Caco-2 (cell line): ENCODE results near the gene TCAF1. TPM values are rescaled to one million over a fixed set of nuclear protein-coding genes. Genes with fewer than 3 reads are reported as not detected.

Experiments
- BruUV-seq: library from RNA; stranded (reverse); fragments of 400-500 nt; replicated peaks from 2 replicates; lab custom pipeline; 2021; lab: Mats Ljungman, UMichigan
- CTCF ChIA-PET: fragments of 300-600 bp; sonication (Branson Sonifier 250); formaldehyde crosslinking; loops from one replicate; lab custom pipeline; 2022; ENCODE audit warnings: antibody characterized with exemption; lab: Charles Lee
- POLR2A ChIA-PET: fragments of 300-600 bp; sonication (Branson Sonifier 250); formaldehyde crosslinking; loops from one replicate; lab custom pipeline; 2022; ENCODE audit warnings: antibody characterized with exemption; lab: Charles Lee
- DNase-seq, 2 experiments: peaks; one replicate each; pipeline versions ENCODE4 v3.0.0 to v3.0.0-alpha.2; 2020 to 2022
- H3K27me3 ChIP-seq: replicated peaks from 2 replicates; pipeline ENCODE4 v1.6.0; 2011; ENCODE audit warnings: low read length; ENCODE audit not compliant: control insufficient read depth, insufficient read depth
- H3K36me3 ChIP-seq: 2 replicates; pipeline ENCODE4 v1.5.1; 2011; ENCODE audit warnings: low read length; ENCODE audit not compliant: control insufficient read depth, insufficient read depth
- H3K4me1 ChIP-seq: fragments of 250-450 bp; sonication (Bioruptor Pico); 2 replicates; pipeline ENCODE4 v1.5.1; 2020; ENCODE audit warnings: mild to moderate bottlenecking
- H3K4me3 ChIP-seq: 2 replicates; pipeline ENCODE4 v1.5.1; 2011; ENCODE audit warnings: low read depth, mild to moderate bottlenecking, control low read depth, low read length
- H3K9me3 ChIP-seq: fragments of 250-450 bp; sonication (Bioruptor Pico); 2 replicates; pipeline ENCODE4 v1.5.1; 2020; ENCODE audit warnings: mild to moderate bottlenecking, moderate library complexity
- H3K27ac Mint-ChIP-seq: one replicate; pipeline ENCODE4 v1.8.0; 2022; ENCODE audit warnings: mixed read lengths; ENCODE audit not compliant: unreplicated experiment
- H3K27me3 Mint-ChIP-seq: one replicate; pipeline ENCODE4 v1.8.0; 2022; ENCODE audit warnings: mixed read lengths; ENCODE audit not compliant: insufficient read depth, unreplicated experiment
- H3K36me3 Mint-ChIP-seq: one replicate; pipeline ENCODE4 v1.8.0; 2022; ENCODE audit warnings: mild to moderate bottlenecking, mixed read lengths; ENCODE audit not compliant: insufficient read depth, unreplicated experiment
- H3K4me1 Mint-ChIP-seq: one replicate; pipeline ENCODE4 v1.8.0; 2022; ENCODE audit warnings: low read depth, mixed read lengths; ENCODE audit not compliant: unreplicated experiment
- H3K4me3 Mint-ChIP-seq: one replicate; pipeline ENCODE4 v1.8.0; 2022; ENCODE audit warnings: mild to moderate bottlenecking, moderate library complexity, mixed read lengths; ENCODE audit not compliant: unreplicated experiment
- H3K9me3 Mint-ChIP-seq: one replicate; pipeline ENCODE4 v1.8.0; 2022; ENCODE audit warnings: mixed read lengths; ENCODE audit not compliant: unreplicated experiment
- CTCF ChIP-seq, 2 experiments: fragments of 200-600 bp in 1 of 2; IDR thresholded peaks; 1 replicate in 1 of 2; 2 replicates in 1 of 2; pipeline versions ENCODE4 v1.5.1 to v1.8.0; 2011 to 2022; ENCODE audit warnings: antibody characterized with exemption in 1 of 2, control low read depth in 1 of 2, inconsistent platforms in 1 of 2, low read depth in 1 of 2, low read length in 1 of 2, mild to moderate bottlenecking in 1 of 2, moderate library complexity in 1 of 2; ENCODE audit not compliant: insufficient read depth in 1 of 2, severe bottlenecking in 1 of 2, unreplicated experiment in 1 of 2
- intact Hi-C: fragments of 100-400 bp; cut with micrococcal nuclease; formaldehyde crosslinking; loops from one replicate; pipeline ENCODE4 v1.10.0; 2022; ENCODE audit not compliant: unreplicated experiment
- total RNA-seq: library from RNA; stranded (reverse); gene quantifications from 2 replicates; pipeline ENCODE4 v1.2.3, GENCODE V29; 2022

Gene TCAF1
- total RNA-seq, 1 experiment from 2014 or later = 92.3 TPM

- Histone ChIP-seq H3K9me3 (0 out of 2 replicates have a peak, but pooled peaks cover 3% of the 10 kb centered on the region), H3K27me3 (no peaks in the 10 kb centered on the region), H3K4me3 (no peak overlapping the region), H3K4me1 (no peaks in the 10 kb centered on the region), H3K36me3 (peaks cover 2% of the 10 kb centered on the region; the same call in 1 of the 2 replicates)
- Mint-ChIP-seq H3K27me3 (no peaks in the 10 kb centered on the region), H3K36me3 (peaks cover 60% of the 10 kb centered on the region), H3K9me3 (no peaks in the 10 kb centered on the region), H3K27ac (no peak overlapping the region), H3K4me3 (no peak overlapping the region), H3K4me1 (no peaks in the 10 kb centered on the region)
- no peak for DNase-seq
- BruUV-seq = no TSS peak
- ChIA-PET CTCF (interaction anchor here (1.0 kb wide), 1 partner anchor 17 kb away, joined by 3 read pairs; the partner anchor contains the start of gene TCAF1), POLR2A (no interaction called here)
- intact Hi-C loops = no loop called here
- no peak for TF ChIP-seq CTCF (IDR thresholded peaks at IDR 0.05; ENCODE audit: insufficient read depth in 1 of 2, low read depth in 1 of 2, low read length in 1 of 2, severe bottlenecking in 1 of 2, unreplicated experiment in 1 of 2)
Measured at GRCh38 chr7:143884969-143885559, 16.9 kb downstream of the TCAF1 start.

GRCh38 chr7:143884241-143884968 lies 17.6 kb downstream of the TCAF1 start:
- no peak overlapping the region for H3K27ac Mint-ChIP-seq
- Histone ChIP-seq H3K36me3 (peaks cover 2% of the 10 kb centered on the region; the same call in 1 of the 2 replicates), H3K27me3 (no peaks in the 10 kb centered on the region), H3K4me3 (no peak overlapping the region), H3K4me1 (no peaks in the 10 kb centered on the region), H3K9me3 (0 out of 2 replicates have a peak, but pooled peaks cover 3% of the 10 kb centered on the region)
- H3K4me3 Mint-ChIP-seq = no peak overlapping the region
- DNase-seq = no peak
- CTCF ChIA-PET = interaction anchor here (1.0 kb wide), 1 partner anchor 18 kb away, joined by 3 read pairs; the partner anchor contains the start of gene TCAF1
- H3K36me3 Mint-ChIP-seq = peaks cover 56% of the 10 kb centered on the region
- BruUV-seq = no TSS peak
- TF ChIP-seq CTCF (IDR thresholded peaks at IDR 0.05; ENCODE audit: insufficient read depth in 1 of 2, low read depth in 1 of 2, low read length in 1 of 2, severe bottlenecking in 1 of 2, unreplicated experiment in 1 of 2) = no peak
- POLR2A ChIA-PET = no interaction called here
- H3K27me3 Mint-ChIP-seq = no peaks in the 10 kb centered on the region
- H3K4me1 Mint-ChIP-seq = no peaks in the 10 kb centered on the region
- H3K9me3 Mint-ChIP-seq = no peaks in the 10 kb centered on the region
- intact Hi-C loops = no loop called here

GRCh38 chr7:143882604-143883078 lies 19.3 kb downstream of the TCAF1 start:
- no peaks in the 10 kb centered on the region for H3K9me3 Mint-ChIP-seq
- no peaks in the 10 kb centered on the region for H3K4me1 ChIP-seq
- CTCF ChIA-PET = no interaction called here
- H3K36me3 ChIP-seq = peaks cover 2% of the 10 kb centered on the region
- H3K4me1 Mint-ChIP-seq = peaks cover 7% of the 10 kb centered on the region
- no peaks in the 10 kb centered on the region for H3K27me3 ChIP-seq
- no peak overlapping the region for H3K4me3 ChIP-seq
- no peak overlapping the region for H3K4me3 Mint-ChIP-seq
- no peak for DNase-seq
- intact Hi-C loops = no loop called here
- H3K9me3 ChIP-seq = 0 out of 2 replicates have a peak, but pooled peaks cover 3% of the 10 kb centered on the region
- H3K27me3 Mint-ChIP-seq = no peaks in the 10 kb centered on the region
- TF ChIP-seq CTCF (IDR thresholded peaks at IDR 0.05; ENCODE audit: insufficient read depth in 1 of 2, low read depth in 1 of 2, low read length in 1 of 2, severe bottlenecking in 1 of 2, unreplicated experiment in 1 of 2) = no peak
- H3K27ac Mint-ChIP-seq = no peak overlapping the region
- peaks cover 44% of the 10 kb centered on the region for H3K36me3 Mint-ChIP-seq
- POLR2A ChIA-PET = interaction anchor here (1.5 kb wide), 1 partner anchor 19 kb away, joined by 4 read pairs; the partner anchor contains the start of gene TCAF1
- no TSS peak for BruUV-seq
